ENCODE results near the gene OR56A5. TPM values are rescaled to one million over a fixed set of nuclear protein-coding genes. Genes with fewer than 3 reads are reported as not detected.
A peak's percentile ranks its signal among the peaks of the same experiment; 100 is the strongest.

The OR56A5 gene, protein sequence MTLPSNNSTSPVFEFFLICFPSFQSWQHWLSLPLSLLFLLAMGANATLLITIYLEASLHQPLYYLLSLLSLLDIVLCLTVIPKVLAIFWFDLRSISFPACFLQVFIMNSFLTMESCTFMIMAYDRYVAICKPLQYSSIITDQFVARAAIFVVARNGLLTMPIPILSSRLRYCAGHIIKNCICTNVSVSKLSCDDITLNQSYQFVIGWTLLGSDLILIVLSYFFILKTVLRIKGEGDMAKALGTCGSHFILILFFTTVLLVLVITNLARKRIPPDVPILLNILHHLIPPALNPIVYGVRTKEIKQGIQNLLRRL
- not detected for total RNA-seq
- not detected for polyA plus RNA-seq (ENCODE audit: insufficient read length in 6 of 6)
- long read RNA-seq, donor 1: 0 reads
- long read RNA-seq, donor 2: 0 reads
- long read RNA-seq, donor 3: 0 reads
- long read RNA-seq, donor 4: 0 reads
- long read RNA-seq, donor 5: 0 reads
- long read RNA-seq, donor 6: 0 reads
- long read RNA-seq, donor 7: 0 reads
- long read RNA-seq, donor 8: 0 reads
- long read RNA-seq, donor 9: 0 reads
- long read RNA-seq, donor 10: 0 reads
- long read RNA-seq, donor 11: 0 reads
- long read RNA-seq, donor 12: 0 reads

DNA sequence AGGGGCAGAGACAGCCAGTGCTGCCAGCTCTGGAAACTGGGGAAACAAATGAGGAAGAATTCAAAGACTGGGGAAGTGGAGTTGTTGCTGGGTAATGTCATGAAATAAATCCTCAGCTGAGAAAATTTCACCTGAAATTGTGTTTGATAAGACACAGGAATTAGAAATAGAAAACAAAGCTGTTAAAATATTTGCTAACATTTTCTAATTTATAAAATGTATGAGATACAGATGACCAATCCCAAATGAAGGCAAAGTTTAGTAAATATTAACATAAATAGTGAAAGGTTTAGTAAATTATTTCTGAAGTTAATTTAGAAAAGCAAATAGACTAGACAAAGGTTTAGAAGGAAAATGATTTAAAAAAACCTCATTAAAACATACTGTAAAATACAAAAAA is at the start of gene OR56A5:
TSS of gene OR56A5 (minus strand) at position 101 of the 400 bp plus-strand sequence. CDS start at position 101, 0 bp downstream.
- Histone ChIP-seq H3K4me1 (no peaks in the 10 kb centered on the region), H3K27me3 (no peaks in the 10 kb centered on the region), H3K9me3 (peaks cover 0 to 11% of the 10 kb centered on the region in 2 donors), H3K4me3 (no peak within 1 kb of the TSS), H3K36me3 (no peaks in the 10 kb centered on the region), H3K27ac (no peak within 1 kb of the TSS)
- DNase-seq: no peak
- intact Hi-C loops (cut with DNase I): no loop called here
- no peak for ATAC-seq
- TF ChIP-seq, protein P1, sequence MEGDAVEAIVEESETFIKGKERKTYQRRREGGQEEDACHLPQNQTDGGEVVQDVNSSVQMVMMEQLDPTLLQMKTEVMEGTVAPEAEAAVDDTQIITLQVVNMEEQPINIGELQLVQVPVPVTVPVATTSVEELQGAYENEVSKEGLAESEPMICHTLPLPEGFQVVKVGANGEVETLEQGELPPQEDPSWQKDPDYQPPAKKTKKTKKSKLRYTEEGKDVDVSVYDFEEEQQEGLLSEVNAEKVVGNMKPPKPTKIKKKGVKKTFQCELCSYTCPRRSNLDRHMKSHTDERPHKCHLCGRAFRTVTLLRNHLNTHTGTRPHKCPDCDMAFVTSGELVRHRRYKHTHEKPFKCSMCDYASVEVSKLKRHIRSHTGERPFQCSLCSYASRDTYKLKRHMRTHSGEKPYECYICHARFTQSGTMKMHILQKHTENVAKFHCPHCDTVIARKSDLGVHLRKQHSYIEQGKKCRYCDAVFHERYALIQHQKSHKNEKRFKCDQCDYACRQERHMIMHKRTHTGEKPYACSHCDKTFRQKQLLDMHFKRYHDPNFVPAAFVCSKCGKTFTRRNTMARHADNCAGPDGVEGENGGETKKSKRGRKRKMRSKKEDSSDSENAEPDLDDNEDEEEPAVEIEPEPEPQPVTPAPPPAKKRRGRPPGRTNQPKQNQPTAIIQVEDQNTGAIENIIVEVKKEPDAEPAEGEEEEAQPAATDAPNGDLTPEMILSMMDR (IDR thresholded peaks at IDR 0.05): no peak

DNA sequence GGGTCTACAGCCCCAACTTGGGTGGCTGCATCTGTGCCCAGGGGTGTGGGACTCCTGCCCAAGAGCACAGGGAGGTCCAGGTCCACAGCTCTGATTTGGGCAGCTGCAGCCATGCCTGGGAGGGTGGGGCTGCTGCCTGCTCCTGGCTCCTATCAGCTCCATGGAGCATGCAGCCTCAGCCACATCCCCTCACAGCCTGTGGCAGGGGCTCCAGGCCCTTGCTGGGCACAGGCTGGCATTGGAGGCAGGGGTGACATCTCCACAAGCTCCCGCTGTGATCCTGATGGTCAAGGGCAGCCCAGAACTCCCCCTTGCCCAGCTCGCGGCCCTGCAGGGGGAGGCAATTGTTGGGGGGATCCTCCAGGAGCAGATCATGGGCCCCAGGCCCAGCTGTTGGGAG is 44.7 kb upstream of the OR56A5 start:
- no peaks in the 10 kb centered on the region for H3K27me3 ChIP-seq
- H3K4me1 ChIP-seq: no peaks in the 10 kb centered on the region
- no peaks in the 10 kb centered on the region for H3K36me3 ChIP-seq
- DNase-seq (peak in 1 of 4 donors; percentile 56), ATAC-seq (no peak)
- no peak overlapping the region for H3K27ac ChIP-seq
- H3K4me3 ChIP-seq: no peak overlapping the region
- H3K9me3 ChIP-seq: peaks cover 0 to 15% of the 10 kb centered on the region in 2 donors
- intact Hi-C loops (cut with DNase I): no loop called here
- TF ChIP-seq, protein P1 (IDR thresholded peaks at IDR 0.05): no peak

DNA sequence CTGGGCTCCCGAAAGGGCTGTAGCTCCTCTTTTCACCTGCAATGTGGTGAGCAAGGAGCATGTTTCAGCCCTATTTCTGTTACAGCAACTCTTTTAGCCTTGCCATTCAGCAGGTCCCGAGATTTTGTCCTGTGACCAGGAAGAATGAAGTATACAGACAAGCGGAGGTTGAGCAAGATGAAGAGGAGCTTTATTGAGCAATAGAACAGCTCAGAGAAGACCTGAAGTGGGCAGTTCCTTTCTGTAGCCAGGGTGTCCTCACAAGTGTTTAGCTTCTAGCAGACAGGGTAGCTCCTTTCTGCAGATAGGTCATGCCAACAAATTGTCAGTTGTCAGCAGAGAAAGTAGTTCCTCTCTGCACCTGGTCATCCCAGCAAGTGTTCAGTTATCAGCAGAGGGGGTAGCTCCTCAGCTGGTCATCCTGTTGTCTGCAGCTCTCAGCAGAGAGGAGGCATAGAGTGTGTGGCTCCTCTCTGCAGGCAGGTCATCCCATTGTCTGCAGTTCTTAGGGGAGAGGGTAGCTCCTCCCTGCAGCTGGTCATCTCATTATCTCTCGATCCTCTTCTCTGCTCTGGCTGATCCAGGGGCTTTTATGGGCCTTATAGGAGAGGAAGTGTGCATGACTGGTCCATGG is 43.9 kb upstream of the OR56A5 start:
- H3K27ac ChIP-seq: peak overlapping the region in 1 of 2 donors; percentile 19
- no peak overlapping the region for H3K4me3 ChIP-seq
- TF ChIP-seq, protein P1 (IDR thresholded peaks at IDR 0.05): no peak
- intact Hi-C loops (cut with DNase I): no loop called here
- H3K4me1 ChIP-seq: no peaks in the 10 kb centered on the region
- H3K27me3 ChIP-seq: no peaks in the 10 kb centered on the region
- no peaks in the 10 kb centered on the region for H3K36me3 ChIP-seq
- DNase-seq (no peak), ATAC-seq (no peak)
- peaks cover 0 to 12% of the 10 kb centered on the region in 2 donors for H3K9me3 ChIP-seq

DNA sequence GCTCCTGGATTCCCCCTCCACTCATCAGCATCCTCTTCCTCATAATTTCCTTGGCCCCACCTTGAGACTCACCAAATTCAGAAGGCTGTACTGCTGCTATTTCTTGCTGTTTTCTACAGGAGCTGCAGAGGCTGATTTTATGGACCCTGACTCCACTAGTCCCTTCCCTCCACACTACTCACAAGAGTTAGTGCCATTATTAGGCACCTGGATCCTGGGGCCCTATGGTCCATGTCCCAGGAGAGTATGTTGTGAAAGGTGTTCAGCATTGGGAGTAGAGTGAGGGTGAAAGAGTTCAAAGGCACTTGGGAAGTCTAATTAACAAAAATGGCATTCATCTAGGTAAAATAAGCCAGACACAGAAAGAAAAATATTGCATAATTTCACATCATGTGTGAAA is 38.6 kb upstream of the OR56A5 start, which contains the start of gene OR56A4:
TSS of gene OR56A4 (minus strand) at position 101 of the 400 bp plus-strand sequence. CDS start 3,954 bp downstream, outside the sequence.
- H3K36me3 ChIP-seq: no peaks in the 10 kb centered on the region
- H3K4me3 ChIP-seq: no peak within 1 kb of the TSS
- DNase-seq (no peak), ATAC-seq (no peak)
- H3K9me3 ChIP-seq: no peaks in the 10 kb centered on the region
- no peaks in the 10 kb centered on the region for H3K4me1 ChIP-seq
- H3K27ac ChIP-seq: no peak within 1 kb of the TSS
- H3K27me3 ChIP-seq: no peaks in the 10 kb centered on the region
- intact Hi-C loops (cut with DNase I): no loop called here
- TF ChIP-seq, protein P1 (IDR thresholded peaks at IDR 0.05): no peak

DNA sequence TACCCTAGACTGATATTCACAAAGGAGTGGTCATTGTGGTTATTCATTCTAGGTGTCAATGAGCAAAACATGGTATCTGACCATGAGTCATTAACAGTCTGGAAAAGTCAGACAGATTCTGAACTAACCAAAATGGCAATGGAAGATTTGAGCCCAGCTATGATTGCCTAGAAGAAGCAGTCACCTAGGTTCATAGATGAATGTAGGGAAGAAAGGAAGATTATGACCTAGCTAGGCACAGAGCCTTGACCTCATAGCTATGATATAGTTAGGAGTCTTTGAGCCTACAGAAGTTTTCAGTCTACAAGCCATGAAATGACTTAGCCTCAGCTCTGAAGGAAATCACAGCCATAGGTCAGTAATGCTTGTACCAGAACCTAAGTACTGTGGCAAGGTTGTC is 38.1 kb upstream of the OR56A5 start:
- TF ChIP-seq, protein P1 (IDR thresholded peaks at IDR 0.05): no peak
- ATAC-seq (no peak), DNase-seq (no peak)
- Histone ChIP-seq H3K36me3 (no peaks in the 10 kb centered on the region), H3K27me3 (no peaks in the 10 kb centered on the region), H3K9me3 (no peaks in the 10 kb centered on the region), H3K27ac (no peak overlapping the region), H3K4me1 (no peaks in the 10 kb centered on the region), H3K4me3 (no peak overlapping the region)
- intact Hi-C loops (cut with DNase I): no loop called here
